OCI-LY1 (cell line): ENCODE measurements around the gene C3orf33.

ENCODE experiments used
- EZH2 ChIP-seq: fragments of 200-600 bp; sonication (generic), shearing (Covaris generic); IDR thresholded peaks from 2 replicates; pipeline ENCODE4 v1.8.0; 2017; ENCODE audit warnings: borderline replicate concordance, mixed run types, mild to moderate bottlenecking, antibody characterized with exemption, low read length, moderate library complexity, mixed read lengths
- TF ChIP-seq, protein P1 (sequence below): fragments of 200-600 bp; sonication (generic), shearing (Covaris generic); IDR thresholded peaks from 2 replicates; pipeline ENCODE4 v1.5.1; 2017; ENCODE audit warnings: mild to moderate bottlenecking, antibody characterized with exemption, low read length, moderate library complexity, mixed read lengths

DNA sequence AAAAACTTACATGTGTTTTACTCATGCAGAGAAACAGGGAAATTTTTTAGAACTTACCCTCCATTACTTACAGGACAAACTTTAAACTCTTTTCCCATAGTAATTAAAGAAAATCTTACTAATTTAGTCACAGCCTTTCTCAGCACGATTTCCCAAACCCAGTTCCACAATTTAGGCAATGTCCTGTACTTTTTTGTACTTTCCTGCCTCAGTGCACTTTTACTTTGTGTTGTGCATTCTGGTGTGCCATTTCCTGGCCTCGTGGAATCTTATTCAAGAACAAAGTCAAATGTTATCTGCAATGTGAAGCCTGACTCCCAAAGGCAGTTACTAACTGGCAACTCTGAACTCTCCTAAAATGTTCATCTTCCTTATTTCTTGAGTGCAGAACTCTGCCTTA, 46.3 kb upstream of the C3orf33 start:
- TF ChIP-seq, protein P1, sequence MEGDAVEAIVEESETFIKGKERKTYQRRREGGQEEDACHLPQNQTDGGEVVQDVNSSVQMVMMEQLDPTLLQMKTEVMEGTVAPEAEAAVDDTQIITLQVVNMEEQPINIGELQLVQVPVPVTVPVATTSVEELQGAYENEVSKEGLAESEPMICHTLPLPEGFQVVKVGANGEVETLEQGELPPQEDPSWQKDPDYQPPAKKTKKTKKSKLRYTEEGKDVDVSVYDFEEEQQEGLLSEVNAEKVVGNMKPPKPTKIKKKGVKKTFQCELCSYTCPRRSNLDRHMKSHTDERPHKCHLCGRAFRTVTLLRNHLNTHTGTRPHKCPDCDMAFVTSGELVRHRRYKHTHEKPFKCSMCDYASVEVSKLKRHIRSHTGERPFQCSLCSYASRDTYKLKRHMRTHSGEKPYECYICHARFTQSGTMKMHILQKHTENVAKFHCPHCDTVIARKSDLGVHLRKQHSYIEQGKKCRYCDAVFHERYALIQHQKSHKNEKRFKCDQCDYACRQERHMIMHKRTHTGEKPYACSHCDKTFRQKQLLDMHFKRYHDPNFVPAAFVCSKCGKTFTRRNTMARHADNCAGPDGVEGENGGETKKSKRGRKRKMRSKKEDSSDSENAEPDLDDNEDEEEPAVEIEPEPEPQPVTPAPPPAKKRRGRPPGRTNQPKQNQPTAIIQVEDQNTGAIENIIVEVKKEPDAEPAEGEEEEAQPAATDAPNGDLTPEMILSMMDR: no peak
- TF ChIP-seq EZH2: no peak
